GM23338 (cell line): ENCODE measurements around the gene MYO3B. TPM values are rescaled to one million over a fixed set of nuclear protein-coding genes. Genes with fewer than 3 reads are reported as not detected.

Source experiments
- ATAC-seq: fragments of 200-7000 bp; cut with Tn5 transposase; 3 replicates; pipeline ENCODE4 v1.9.1; 2020
- DNase-seq: peaks from one replicate; pipeline ENCODE4 v3.0.0-alpha.2; 2015; ENCODE audit warnings: low spot score
- H2AFZ ChIP-seq: fragments of 200-600 bp; sonication (generic); 2 replicates; pipeline ENCODE4 v1.8.0; 2016; ENCODE audit warnings: antibody characterized with exemption, mild to moderate bottlenecking, moderate library complexity
- H3F3A ChIP-seq: fragments of 200-600 bp; sonication (generic); replicated peaks from 2 replicates; pipeline ENCODE4 v1.8.0; 2017; ENCODE audit warnings: antibody characterized with exemption, mixed run types, low read depth
- H3K27ac ChIP-seq: fragments of 200-600 bp; sonication (generic); 2 replicates; pipeline ENCODE4 v1.6.1; 2016; ENCODE audit warnings: low read depth
- H3K27me3 ChIP-seq: fragments of 200-600 bp; sonication (generic); 2 replicates; pipeline ENCODE4 v1.8.0; 2016; ENCODE audit warnings: mild to moderate bottlenecking, mixed run types, moderate library complexity; ENCODE audit not compliant: insufficient read depth
- H3K36me3 ChIP-seq: fragments of 200-600 bp; sonication (generic); 2 replicates; pipeline ENCODE4 v1.8.0; 2016; ENCODE audit warnings: mild to moderate bottlenecking; ENCODE audit not compliant: insufficient read depth
- H3K4me1 ChIP-seq: fragments of 200-600 bp; sonication (generic); 2 replicates; pipeline ENCODE4 v1.8.0; 2016; ENCODE audit warnings: mild to moderate bottlenecking, moderate library complexity; ENCODE audit not compliant: insufficient read depth
- H3K4me2 ChIP-seq: fragments of 200-600 bp; sonication (generic); 2 replicates; pipeline ENCODE4 v1.7.1; 2017; ENCODE audit warnings: mixed run types
- H3K4me3 ChIP-seq: fragments of 200-600 bp; sonication (generic); 2 replicates; pipeline ENCODE4 v1.6.1; 2016; ENCODE audit warnings: mixed run types
- H3K79me2 ChIP-seq: fragments of 200-600 bp; sonication (generic); replicated peaks from 2 replicates; pipeline ENCODE4 v1.8.0; 2017; ENCODE audit warnings: mild to moderate bottlenecking; ENCODE audit not compliant: insufficient read depth
- H3K9me2 ChIP-seq: fragments of 200-600 bp; sonication (generic); 2 replicates; pipeline ENCODE4 v1.8.0; 2017; ENCODE audit not compliant: insufficient read depth
- H4K20me1 ChIP-seq: fragments of 200-600 bp; sonication (generic); replicated peaks from 2 replicates; pipeline ENCODE4 v1.8.0; 2017; ENCODE audit warnings: mild to moderate bottlenecking; ENCODE audit not compliant: insufficient read depth
- H3K27ac Mint-ChIP-seq: 2 replicates; pipeline ENCODE4 v1.8.0; 2020; ENCODE audit warnings: inconsistent platforms, mild to moderate bottlenecking, moderate library complexity, mixed read lengths
- H3K27me3 Mint-ChIP-seq: 3 replicates; pipeline ENCODE4 v1.8.0; 2022; ENCODE audit warnings: low read depth, mild to moderate bottlenecking, moderate library complexity, mixed read lengths, inconsistent platforms; ENCODE audit not compliant: insufficient read depth, poor library complexity
- H3K36me3 Mint-ChIP-seq: 3 replicates; pipeline ENCODE4 v1.8.0; 2021; ENCODE audit warnings: low read depth, mild to moderate bottlenecking, inconsistent platforms, moderate library complexity, mixed read lengths
- H3K4me1 Mint-ChIP-seq: 3 replicates; pipeline ENCODE4 v1.8.0; 2020; ENCODE audit warnings: mild to moderate bottlenecking, inconsistent platforms, mixed read lengths
- H3K4me3 Mint-ChIP-seq: 3 replicates; pipeline ENCODE4 v1.8.0; 2021; ENCODE audit warnings: moderate library complexity, mild to moderate bottlenecking, inconsistent platforms, mixed read lengths
- H3K9me3 Mint-ChIP-seq: 3 replicates; pipeline ENCODE4 v1.8.0; 2020; ENCODE audit warnings: moderate library complexity, mild to moderate bottlenecking, inconsistent platforms, mixed read lengths
- CREB1 ChIP-seq: fragments of 250-450 bp; sonication (Bioruptor Pico); IDR thresholded peaks from 2 replicates; pipeline ENCODE4 v1.5.0; 2020; ENCODE audit warnings: low read depth, mild to moderate bottlenecking, moderate library complexity
- EZH2 ChIP-seq: fragments of 200-600 bp; sonication (generic); IDR thresholded peaks from one replicate; pipeline ENCODE4 v1.8.0; 2017; ENCODE audit warnings: antibody characterized with exemption, mild to moderate bottlenecking, low read depth; ENCODE audit not compliant: unreplicated experiment
- NANOG ChIP-seq: IDR thresholded peaks from 2 replicates; pipeline ENCODE4 v1.6.1; 2016; ENCODE audit warnings: antibody characterized with exemption, borderline replicate concordance
- ZNF114 ChIP-seq: fragments of 250-450 bp; sonication (Bioruptor Pico); IDR thresholded peaks from 2 replicates; pipeline ENCODE4 v1.5.0; 2020; ENCODE audit warnings: mild to moderate bottlenecking, moderate library complexity
- polyA plus RNA-seq: library from polyadenylated mRNA; unstranded; fragments of >200 nt; fragmentation: Nextera tagmentation; extraction: Ambion mirVana; gene quantifications from 2 replicates; pipeline ENCODE4 v1.2.1, GENCODE V29; 2016
- total RNA-seq: library from RNA; depleted of rRNA; stranded (reverse); fragments of >200 nt; shearing (Covaris generic); gene quantifications from 2 replicates; pipeline ENCODE4 v1.2.3, GENCODE V29; 2014
- TF ChIP-seq, protein P1 (sequence below), 2 experiments: fragments of 200-600 bp in 1 of 2; sonication (generic) in 1 of 2; conservative IDR thresholded peaks; 2 replicates each; pipeline versions ENCODE4 v1.5.1 to v1.6.1; 2016 to 2017; ENCODE audit warnings: antibody characterized with exemption in 2 of 2, low read depth in 2 of 2, mild to moderate bottlenecking in 2 of 2, moderate library complexity in 1 of 2
- TF ChIP-seq, protein P2 (sequence below): fragments of 250-450 bp; sonication (Bioruptor Pico); IDR thresholded peaks from 2 replicates; pipeline ENCODE4 v1.5.0; 2020; ENCODE audit warnings: mild to moderate bottlenecking, moderate library complexity
- TF ChIP-seq, protein P3 (sequence below): IDR thresholded peaks from 2 replicates; pipeline ENCODE4 v1.6.1; 2016; ENCODE audit warnings: antibody characterized with exemption

MYO3B gene
- total and polyA plus RNA-seq, 2 experiments from 2014 or later, result 0.42 TPM; not detected in 1

DNA sequence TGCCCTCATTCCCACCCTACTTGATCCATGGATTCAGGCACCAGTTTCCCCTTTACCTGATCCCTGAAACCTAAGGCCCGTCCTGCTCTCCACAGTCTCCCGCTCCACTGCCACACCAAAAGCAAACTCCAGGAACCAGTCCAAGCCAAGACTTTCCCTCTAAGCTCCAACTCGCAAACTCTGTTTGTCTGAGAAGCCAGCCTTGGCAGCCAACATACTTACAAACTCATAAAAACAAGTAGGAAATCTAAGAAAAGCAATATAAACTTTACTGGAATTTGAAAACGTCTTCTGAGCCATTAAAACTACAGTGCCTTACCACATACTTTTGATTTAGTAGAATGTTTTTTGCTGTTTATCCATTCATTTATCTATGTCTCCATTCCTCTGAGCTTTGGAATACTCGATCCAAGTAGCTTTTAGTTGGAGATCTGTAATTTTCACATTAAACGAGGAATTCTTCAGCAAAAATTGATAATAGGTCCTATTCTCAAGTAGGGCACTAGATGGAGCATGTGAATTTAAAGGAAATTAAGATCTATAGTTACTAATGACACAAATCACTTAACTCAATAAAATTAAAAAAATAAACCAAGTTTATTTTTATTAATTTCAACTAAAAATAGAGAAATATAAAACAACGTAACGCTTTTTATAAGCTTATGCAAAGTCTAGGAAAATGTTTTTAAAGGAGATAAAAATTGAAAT is 199.7 kb downstream of the MYO3B start:
- H3K36me3 ChIP-seq, result no peaks in the 10 kb centered on the region
- no peak overlapping the region for H2AFZ ChIP-seq
- H3K4me3 Mint-ChIP-seq, result no peak overlapping the region
- H3K4me1 Mint-ChIP-seq, result peaks cover 6% of the 10 kb centered on the region
- no peaks in the 10 kb centered on the region for H3K79me2 ChIP-seq
- ATAC-seq (no peak), DNase-seq (no peak)
- no peak overlapping the region for H3K27ac Mint-ChIP-seq
- H3K4me1 ChIP-seq, result no peaks in the 10 kb centered on the region
- H3K27ac ChIP-seq, result no peak overlapping the region
- no peaks in the 10 kb centered on the region for H4K20me1 ChIP-seq
- H3K4me2 ChIP-seq, result no peak overlapping the region
- peaks cover 4% of the 10 kb centered on the region for H3K27me3 Mint-ChIP-seq
- H3K27me3 ChIP-seq, result no peaks in the 10 kb centered on the region
- no peaks in the 10 kb centered on the region for H3K9me3 Mint-ChIP-seq
- no peaks in the 10 kb centered on the region for H3K9me2 ChIP-seq
- H3K36me3 Mint-ChIP-seq, result no peaks in the 10 kb centered on the region
- no peaks in the 10 kb centered on the region for H3F3A ChIP-seq
- no peak overlapping the region for H3K4me3 ChIP-seq
- no peak for TF ChIP-seq EZH2
- no peak for TF ChIP-seq NANOG
- TF ChIP-seq, protein P1, sequence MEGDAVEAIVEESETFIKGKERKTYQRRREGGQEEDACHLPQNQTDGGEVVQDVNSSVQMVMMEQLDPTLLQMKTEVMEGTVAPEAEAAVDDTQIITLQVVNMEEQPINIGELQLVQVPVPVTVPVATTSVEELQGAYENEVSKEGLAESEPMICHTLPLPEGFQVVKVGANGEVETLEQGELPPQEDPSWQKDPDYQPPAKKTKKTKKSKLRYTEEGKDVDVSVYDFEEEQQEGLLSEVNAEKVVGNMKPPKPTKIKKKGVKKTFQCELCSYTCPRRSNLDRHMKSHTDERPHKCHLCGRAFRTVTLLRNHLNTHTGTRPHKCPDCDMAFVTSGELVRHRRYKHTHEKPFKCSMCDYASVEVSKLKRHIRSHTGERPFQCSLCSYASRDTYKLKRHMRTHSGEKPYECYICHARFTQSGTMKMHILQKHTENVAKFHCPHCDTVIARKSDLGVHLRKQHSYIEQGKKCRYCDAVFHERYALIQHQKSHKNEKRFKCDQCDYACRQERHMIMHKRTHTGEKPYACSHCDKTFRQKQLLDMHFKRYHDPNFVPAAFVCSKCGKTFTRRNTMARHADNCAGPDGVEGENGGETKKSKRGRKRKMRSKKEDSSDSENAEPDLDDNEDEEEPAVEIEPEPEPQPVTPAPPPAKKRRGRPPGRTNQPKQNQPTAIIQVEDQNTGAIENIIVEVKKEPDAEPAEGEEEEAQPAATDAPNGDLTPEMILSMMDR (conservative IDR thresholded peaks at IDR 0.05; ENCODE audit: low read depth in 2 of 2), result no peak; a peak in 2 of 4 replicates
- TF ChIP-seq ZNF114 (CRISPR knock-in tag), result no peak

DNA sequence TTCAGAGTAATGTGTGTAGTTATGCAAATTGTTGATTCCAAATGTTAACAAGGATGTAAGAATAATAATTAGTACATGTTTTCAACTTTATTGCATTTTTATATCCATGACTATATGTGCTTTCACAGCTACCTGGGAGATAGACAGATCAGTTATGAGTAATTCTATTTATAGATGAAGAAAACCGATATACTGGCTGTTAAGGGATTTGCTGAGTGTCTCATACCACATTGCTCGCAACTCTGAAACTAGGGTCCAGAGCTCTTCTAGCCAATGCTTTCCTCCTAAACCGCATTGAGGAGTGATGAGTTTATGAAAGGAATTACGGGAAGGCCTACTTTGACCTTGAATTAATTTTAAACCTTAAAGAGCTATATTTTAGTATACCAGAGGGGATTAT is 202.3 kb downstream of the MYO3B start:
- H3K27me3 Mint-ChIP-seq, result peaks cover 4% of the 10 kb centered on the region
- H3K4me1 ChIP-seq, result no peaks in the 10 kb centered on the region
- peaks cover 3% of the 10 kb centered on the region for H3K4me1 Mint-ChIP-seq
- no peaks in the 10 kb centered on the region for H3K79me2 ChIP-seq
- H3K9me2 ChIP-seq, result no peaks in the 10 kb centered on the region
- TF ChIP-seq, protein P2, sequence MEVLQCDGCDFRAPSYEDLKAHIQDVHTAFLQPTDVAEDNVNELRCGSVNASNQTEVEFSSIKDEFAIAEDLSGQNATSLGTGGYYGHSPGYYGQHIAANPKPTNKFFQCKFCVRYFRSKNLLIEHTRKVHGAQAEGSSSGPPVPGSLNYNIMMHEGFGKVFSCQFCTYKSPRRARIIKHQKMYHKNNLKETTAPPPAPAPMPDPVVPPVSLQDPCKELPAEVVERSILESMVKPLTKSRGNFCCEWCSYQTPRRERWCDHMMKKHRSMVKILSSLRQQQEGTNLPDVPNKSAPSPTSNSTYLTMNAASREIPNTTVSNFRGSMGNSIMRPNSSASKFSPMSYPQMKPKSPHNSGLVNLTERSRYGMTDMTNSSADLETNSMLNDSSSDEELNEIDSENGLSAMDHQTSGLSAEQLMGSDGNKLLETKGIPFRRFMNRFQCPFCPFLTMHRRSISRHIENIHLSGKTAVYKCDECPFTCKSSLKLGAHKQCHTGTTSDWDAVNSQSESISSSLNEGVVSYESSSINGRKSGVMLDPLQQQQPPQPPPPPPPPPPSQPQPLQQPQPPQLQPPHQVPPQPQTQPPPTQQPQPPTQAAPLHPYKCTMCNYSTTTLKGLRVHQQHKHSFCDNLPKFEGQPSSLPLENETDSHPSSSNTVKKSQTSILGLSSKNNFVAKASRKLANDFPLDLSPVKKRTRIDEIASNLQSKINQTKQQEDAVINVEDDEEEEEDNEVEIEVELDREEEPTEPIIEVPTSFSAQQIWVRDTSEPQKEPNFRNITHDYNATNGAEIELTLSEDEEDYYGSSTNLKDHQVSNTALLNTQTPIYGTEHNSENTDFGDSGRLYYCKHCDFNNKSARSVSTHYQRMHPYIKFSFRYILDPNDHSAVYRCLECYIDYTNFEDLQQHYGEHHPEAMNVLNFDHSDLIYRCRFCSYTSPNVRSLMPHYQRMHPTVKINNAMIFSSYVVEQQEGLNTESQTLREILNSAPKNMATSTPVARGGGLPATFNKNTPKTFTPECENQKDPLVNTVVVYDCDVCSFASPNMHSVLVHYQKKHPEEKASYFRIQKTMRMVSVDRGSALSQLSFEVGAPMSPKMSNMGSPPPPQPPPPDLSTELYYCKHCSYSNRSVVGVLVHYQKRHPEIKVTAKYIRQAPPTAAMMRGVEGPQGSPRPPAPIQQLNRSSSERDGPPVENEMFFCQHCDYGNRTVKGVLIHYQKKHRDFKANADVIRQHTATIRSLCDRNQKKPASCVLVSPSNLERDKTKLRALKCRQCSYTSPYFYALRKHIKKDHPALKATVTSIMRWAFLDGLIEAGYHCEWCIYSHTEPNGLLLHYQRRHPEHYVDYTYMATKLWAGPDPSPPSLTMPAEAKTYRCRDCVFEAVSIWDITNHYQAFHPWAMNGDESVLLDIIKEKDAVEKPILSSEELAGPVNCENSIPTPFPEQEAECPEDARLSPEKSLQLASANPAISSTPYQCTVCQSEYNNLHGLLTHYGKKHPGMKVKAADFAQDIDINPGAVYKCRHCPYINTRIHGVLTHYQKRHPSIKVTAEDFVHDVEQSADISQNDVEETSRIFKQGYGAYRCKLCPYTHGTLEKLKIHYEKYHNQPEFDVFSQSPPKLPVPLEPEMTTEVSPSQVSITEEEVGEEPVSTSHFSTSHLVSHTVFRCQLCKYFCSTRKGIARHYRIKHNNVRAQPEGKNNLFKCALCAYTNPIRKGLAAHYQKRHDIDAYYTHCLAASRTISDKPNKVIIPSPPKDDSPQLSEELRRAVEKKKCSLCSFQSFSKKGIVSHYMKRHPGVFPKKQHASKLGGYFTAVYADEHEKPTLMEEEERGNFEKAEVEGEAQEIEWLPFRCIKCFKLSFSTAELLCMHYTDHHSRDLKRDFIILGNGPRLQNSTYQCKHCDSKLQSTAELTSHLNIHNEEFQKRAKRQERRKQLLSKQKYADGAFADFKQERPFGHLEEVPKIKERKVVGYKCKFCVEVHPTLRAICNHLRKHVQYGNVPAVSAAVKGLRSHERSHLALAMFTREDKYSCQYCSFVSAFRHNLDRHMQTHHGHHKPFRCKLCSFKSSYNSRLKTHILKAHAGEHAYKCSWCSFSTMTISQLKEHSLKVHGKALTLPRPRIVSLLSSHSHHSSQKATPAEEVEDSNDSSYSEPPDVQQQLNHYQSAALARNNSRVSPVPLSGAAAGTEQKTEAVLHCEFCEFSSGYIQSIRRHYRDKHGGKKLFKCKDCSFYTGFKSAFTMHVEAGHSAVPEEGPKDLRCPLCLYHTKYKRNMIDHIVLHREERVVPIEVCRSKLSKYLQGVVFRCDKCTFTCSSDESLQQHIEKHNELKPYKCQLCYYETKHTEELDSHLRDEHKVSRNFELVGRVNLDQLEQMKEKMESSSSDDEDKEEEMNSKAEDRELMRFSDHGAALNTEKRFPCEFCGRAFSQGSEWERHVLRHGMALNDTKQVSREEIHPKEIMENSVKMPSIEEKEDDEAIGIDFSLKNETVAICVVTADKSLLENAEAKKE, result no peak
- TF ChIP-seq CREB1 (CRISPR knock-in tag), result no peak
- TF ChIP-seq, protein P3, sequence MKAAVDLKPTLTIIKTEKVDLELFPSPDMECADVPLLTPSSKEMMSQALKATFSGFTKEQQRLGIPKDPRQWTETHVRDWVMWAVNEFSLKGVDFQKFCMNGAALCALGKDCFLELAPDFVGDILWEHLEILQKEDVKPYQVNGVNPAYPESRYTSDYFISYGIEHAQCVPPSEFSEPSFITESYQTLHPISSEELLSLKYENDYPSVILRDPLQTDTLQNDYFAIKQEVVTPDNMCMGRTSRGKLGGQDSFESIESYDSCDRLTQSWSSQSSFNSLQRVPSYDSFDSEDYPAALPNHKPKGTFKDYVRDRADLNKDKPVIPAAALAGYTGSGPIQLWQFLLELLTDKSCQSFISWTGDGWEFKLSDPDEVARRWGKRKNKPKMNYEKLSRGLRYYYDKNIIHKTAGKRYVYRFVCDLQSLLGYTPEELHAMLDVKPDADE, result no peak
- H3F3A ChIP-seq, result no peaks in the 10 kb centered on the region
- H4K20me1 ChIP-seq, result no peaks in the 10 kb centered on the region
- H3K27ac Mint-ChIP-seq, result no peak overlapping the region
- H3K4me3 Mint-ChIP-seq, result no peak overlapping the region
- no peaks in the 10 kb centered on the region for H3K9me3 Mint-ChIP-seq
- no peak for ATAC-seq
- no peak overlapping the region for H3K27ac ChIP-seq
- H3K4me2 ChIP-seq, result no peak overlapping the region
- no peaks in the 10 kb centered on the region for H3K36me3 ChIP-seq
- no peak for DNase-seq
- no peaks in the 10 kb centered on the region for H3K27me3 ChIP-seq
- H3K4me3 ChIP-seq, result no peak overlapping the region
- no peak overlapping the region for H2AFZ ChIP-seq
- no peaks in the 10 kb centered on the region for H3K36me3 Mint-ChIP-seq
